Peyer's patch (tissue), 4 donors: ENCODE measurements around the gene IKZF5. TPM values are rescaled to one million over a fixed set of nuclear protein-coding genes. Genes with fewer than 3 reads are reported as not detected.

Source experiments
- DNase-seq, 3 donors: peaks; one replicate each; pipeline ENCODE4 v3.0.0-alpha.2; 2017 to 2019
- H3K27ac ChIP-seq, 4 donors: fragments of 200-600 bp; sonication (generic); one replicate each; pipeline ENCODE4 v1.5.1; 2016 to 2019
- H3K27me3 ChIP-seq, 2 donors: fragments of 200-600 bp; sonication (generic); one replicate each; pipeline ENCODE4 v1.5.1; 2019
- H3K36me3 ChIP-seq, 3 donors: fragments of 200-600 bp; sonication (generic); one replicate each; pipeline ENCODE4 v1.5.1; 2016 to 2019
- H3K4me1 ChIP-seq, 4 donors: fragments of 200-600 bp; sonication (generic); one replicate each; pipeline ENCODE4 v1.5.1; 2016 to 2019
- H3K4me3 ChIP-seq, 4 donors: fragments of 200-600 bp; sonication (generic); 1 replicate in 3 of 4; 2 replicates in 1 of 4; pipeline ENCODE4 v1.5.1; 2016 to 2019; ENCODE audit warnings: mild to moderate bottlenecking in 1 of 4
- H3K9me3 ChIP-seq, 4 donors: fragments of 200-600 bp; sonication (generic); one replicate each; pipeline ENCODE4 v1.5.1; 2016 to 2019; ENCODE audit warnings: mild to moderate bottlenecking in 1 of 4
- POLR2A ChIP-seq, 2 donors: fragments of 450-650 bp; IDR thresholded peaks; one replicate each; pipeline ENCODE4 v1.5.1; 2017; ENCODE audit warnings: antibody characterized with exemption in 2 of 2, mild to moderate bottlenecking in 2 of 2, moderate library complexity in 2 of 2
- total RNA-seq, 4 donors: library from RNA; depleted of rRNA; stranded (reverse); fragments of >200 nt; gene quantifications; one replicate each; pipeline ENCODE4 v1.1.0, GENCODE V29; 2016
- TF ChIP-seq, protein P1 (sequence below), 6 experiments: fragments of 450-650 bp in 4 of 6; fragments of 200-600 bp in 2 of 6; sonication (generic) in 1 of 6; IDR thresholded peaks; one replicate each; pipeline ENCODE4 v1.5.1; 2017 to 2019; ENCODE audit warnings: antibody characterized with exemption in 6 of 6, mild to moderate bottlenecking in 3 of 6, moderate library complexity in 1 of 6

IKZF5 gene
- total RNA-seq, 4 donors from 2014 or later, result 7.4 to 9.5 (median 8.1) TPM

DNA sequence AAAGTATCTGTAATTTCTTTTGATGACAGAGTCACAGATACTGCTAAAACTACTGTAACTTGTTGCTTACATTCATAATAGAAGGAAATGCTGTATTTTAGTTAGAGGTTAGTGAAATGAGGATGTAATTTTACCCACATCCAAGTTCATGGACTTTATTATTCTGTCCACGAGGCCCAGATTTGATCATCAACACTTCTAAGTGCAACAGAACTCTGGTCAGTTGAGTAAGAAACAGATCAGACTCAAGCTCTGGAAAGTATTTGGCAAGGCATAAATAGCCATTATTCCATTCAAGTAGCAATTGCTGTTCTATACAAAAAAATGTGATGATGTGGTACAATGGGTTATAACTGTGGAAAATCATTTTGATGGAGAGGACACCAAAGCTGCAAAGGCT is 22.5 kb upstream of the IKZF5 start:
- Histone ChIP-seq H3K4me1 (no peaks in the 10 kb centered on the region), H3K27me3 (no peaks in the 10 kb centered on the region), H3K4me3 (no peak overlapping the region), H3K36me3 (peaks cover 0 to 3% (median 0%) of the 10 kb centered on the region in 3 donors), H3K9me3 (no peaks in the 10 kb centered on the region), H3K27ac (no peak overlapping the region)
- TF ChIP-seq, protein P1, sequence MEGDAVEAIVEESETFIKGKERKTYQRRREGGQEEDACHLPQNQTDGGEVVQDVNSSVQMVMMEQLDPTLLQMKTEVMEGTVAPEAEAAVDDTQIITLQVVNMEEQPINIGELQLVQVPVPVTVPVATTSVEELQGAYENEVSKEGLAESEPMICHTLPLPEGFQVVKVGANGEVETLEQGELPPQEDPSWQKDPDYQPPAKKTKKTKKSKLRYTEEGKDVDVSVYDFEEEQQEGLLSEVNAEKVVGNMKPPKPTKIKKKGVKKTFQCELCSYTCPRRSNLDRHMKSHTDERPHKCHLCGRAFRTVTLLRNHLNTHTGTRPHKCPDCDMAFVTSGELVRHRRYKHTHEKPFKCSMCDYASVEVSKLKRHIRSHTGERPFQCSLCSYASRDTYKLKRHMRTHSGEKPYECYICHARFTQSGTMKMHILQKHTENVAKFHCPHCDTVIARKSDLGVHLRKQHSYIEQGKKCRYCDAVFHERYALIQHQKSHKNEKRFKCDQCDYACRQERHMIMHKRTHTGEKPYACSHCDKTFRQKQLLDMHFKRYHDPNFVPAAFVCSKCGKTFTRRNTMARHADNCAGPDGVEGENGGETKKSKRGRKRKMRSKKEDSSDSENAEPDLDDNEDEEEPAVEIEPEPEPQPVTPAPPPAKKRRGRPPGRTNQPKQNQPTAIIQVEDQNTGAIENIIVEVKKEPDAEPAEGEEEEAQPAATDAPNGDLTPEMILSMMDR (IDR thresholded peaks at IDR 0.05), result no peak
- no peak for TF ChIP-seq POLR2A (IDR thresholded peaks at IDR 0.05)
- no peak for DNase-seq

DNA sequence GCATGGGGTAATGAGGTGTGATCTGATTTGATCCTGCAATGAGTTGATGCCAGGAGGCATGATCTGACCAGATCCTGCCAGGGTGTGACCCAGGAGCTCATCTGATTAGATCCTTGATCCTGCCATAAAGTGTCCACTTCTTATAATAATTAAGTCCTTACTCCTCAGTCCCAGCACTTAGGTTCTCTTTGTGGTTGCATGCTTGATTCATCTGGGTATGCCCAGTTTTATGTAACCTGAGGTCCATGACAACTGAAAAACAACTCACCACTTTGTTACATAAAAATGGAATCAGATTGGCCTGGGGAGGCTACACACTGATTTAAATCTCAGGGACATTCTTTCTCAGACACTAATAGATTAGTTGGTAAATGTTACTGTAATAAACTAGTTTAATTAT is 19.3 kb upstream of the IKZF5 start:
- no peaks in the 10 kb centered on the region for H3K36me3 ChIP-seq
- no peak overlapping the region for H3K4me3 ChIP-seq
- H3K9me3 ChIP-seq, result no peaks in the 10 kb centered on the region
- no peaks in the 10 kb centered on the region for H3K4me1 ChIP-seq
- H3K27me3 ChIP-seq, result no peaks in the 10 kb centered on the region
- DNase-seq, result no peak
- TF ChIP-seq, protein P1 (IDR thresholded peaks at IDR 0.05), result no peak
- no peak for TF ChIP-seq POLR2A (IDR thresholded peaks at IDR 0.05)
- H3K27ac ChIP-seq, result no peak overlapping the region

DNA sequence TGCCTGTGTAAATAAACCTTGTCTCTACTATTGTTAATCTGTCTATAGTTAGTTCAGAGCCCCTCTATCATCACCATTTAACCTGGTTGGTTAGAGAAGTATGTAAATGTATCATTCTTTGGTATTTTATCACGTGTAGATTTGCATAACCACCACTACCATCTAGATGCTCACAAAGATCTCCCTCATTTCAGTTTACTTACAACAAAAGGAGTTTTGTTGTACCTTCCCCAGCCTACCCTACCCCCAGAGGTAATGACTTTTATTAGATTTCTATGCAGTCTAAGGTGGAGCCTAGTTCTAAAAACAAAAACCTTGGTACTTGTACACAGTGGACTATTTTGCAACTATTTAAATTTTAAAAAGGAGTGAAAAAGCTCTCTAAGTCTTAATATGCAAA is 17.7 kb upstream of the IKZF5 start:
- no peak for TF ChIP-seq POLR2A (IDR thresholded peaks at IDR 0.05)
- TF ChIP-seq, protein P1 (IDR thresholded peaks at IDR 0.05), result no peak
- Histone ChIP-seq H3K9me3 (no peaks in the 10 kb centered on the region), H3K4me1 (no peaks in the 10 kb centered on the region), H3K27ac (no peak overlapping the region), H3K36me3 (no peaks in the 10 kb centered on the region), H3K27me3 (no peaks in the 10 kb centered on the region), H3K4me3 (no peak overlapping the region)
- DNase-seq, result no peak

DNA sequence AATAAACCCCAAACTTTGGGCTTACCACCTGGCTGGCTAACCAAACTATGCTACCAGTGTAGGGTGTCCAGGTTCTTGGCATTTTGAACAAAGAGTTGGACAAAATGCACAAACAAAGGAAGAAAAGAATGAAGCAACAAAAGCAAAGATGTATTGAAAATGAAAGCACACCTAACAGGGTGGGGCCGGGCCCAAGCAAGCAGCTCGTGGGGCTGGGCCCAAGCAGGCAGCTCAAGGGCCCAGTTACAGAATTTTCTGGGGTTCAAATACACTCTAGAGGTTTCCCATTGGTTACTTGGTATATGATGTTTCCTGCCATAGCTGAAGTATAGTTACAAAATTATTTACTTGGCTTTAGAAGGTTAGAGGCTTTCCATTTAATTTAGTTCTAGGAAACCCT is 15.9 kb upstream of the IKZF5 start:
- TF ChIP-seq, protein P1 (IDR thresholded peaks at IDR 0.05), result no peak
- TF ChIP-seq POLR2A (IDR thresholded peaks at IDR 0.05), result no peak
- no peaks in the 10 kb centered on the region for H3K4me1 ChIP-seq
- no peaks in the 10 kb centered on the region for H3K36me3 ChIP-seq
- H3K9me3 ChIP-seq, result no peaks in the 10 kb centered on the region
- no peaks in the 10 kb centered on the region for H3K27me3 ChIP-seq
- H3K27ac ChIP-seq, result no peak overlapping the region
- no peak for DNase-seq
- no peak overlapping the region for H3K4me3 ChIP-seq

DNA sequence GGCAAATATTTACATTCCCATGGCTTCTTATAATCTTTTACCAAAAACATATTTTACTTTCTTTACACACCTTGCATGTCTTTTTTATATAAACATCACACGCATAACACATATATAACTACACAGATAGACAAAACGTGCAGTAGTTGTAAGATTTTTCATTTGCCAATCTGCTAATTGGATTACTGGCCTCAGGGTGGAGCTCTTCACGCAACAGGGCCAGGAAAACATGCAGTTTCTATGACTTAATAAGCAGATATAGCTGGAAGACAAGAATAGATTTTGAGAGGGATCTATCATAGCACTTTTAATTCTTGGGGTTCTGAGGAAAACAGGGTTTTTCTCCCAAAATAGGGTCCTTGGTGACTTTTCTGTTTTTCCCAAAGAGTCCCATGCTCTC is 12.9 kb upstream of the IKZF5 start:
- Histone ChIP-seq H3K4me3 (no peak overlapping the region), H3K27ac (no peak overlapping the region), H3K36me3 (no peaks in the 10 kb centered on the region), H3K9me3 (no peaks in the 10 kb centered on the region), H3K4me1 (no peaks in the 10 kb centered on the region), H3K27me3 (no peaks in the 10 kb centered on the region)
- no peak for DNase-seq
- TF ChIP-seq, protein P1 (IDR thresholded peaks at IDR 0.05), result peak in 4 of 6 experiments; percentile 11 to 28 (median 12)
- no peak for TF ChIP-seq POLR2A (IDR thresholded peaks at IDR 0.05)
